ENCODE measurements around the gene TRIM75.
"Not testable (repeated sequence)": the region's sequence is repeated elsewhere in the genome, so short reads cannot be mapped to it uniquely, and the experiment has no call there.

TRIM75 gene

DNA sequence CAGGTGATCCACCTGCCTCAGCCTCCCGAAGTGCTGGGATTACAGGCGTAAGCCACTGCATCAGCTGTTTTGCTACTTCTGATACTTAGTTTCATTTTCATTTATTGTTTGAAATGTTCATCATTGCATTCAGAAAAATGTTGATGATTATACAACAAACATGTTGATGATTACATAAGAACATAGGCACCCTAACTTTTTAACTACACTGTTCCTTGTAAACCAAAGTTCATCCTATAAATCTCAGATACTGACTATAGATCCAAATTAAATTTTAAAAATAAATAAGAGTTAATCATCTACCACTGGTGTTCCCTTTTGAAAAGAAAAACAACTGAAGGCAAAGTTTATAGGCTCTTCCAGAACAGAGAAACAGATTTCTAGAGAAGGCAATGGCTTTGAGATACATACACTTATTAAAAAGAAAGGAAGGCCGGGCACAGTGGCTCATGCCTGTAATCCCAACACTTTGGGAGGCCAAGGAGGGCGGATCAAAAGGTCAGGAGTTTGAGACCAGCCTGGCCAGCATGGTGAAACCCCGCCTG is 23.4 kb downstream of the TRIM75 start:
- no peaks in the 10 kb centered on the region for H3K27me3 ChIP-seq (ENCODE audit: low read depth, low read length)
- H2AFZ ChIP-seq (ENCODE audit: low read depth, low read length), result no peak overlapping the region
- peaks cover 19% of the 10 kb centered on the region for H3K36me3 ChIP-seq (replicated peaks; ENCODE audit: low read depth, low read length)
- peaks cover 10% of the 10 kb centered on the region for H3K4me1 ChIP-seq (ENCODE audit: low read length)
- no peak overlapping the region for H3K4me2 ChIP-seq (ENCODE audit: low read length)
- H3K4me3 ChIP-seq (ENCODE audit: low read length), result no peak overlapping the region
- no peaks in the 10 kb centered on the region for H4K20me1 ChIP-seq (ENCODE audit: insufficient read depth, low read length)
- H3K27ac ChIP-seq (ENCODE audit: low read length), result no peak overlapping the region
- no peaks in the 10 kb centered on the region for H3K79me2 ChIP-seq (ENCODE audit: low read length)
- TF ChIP-seq, protein P1, sequence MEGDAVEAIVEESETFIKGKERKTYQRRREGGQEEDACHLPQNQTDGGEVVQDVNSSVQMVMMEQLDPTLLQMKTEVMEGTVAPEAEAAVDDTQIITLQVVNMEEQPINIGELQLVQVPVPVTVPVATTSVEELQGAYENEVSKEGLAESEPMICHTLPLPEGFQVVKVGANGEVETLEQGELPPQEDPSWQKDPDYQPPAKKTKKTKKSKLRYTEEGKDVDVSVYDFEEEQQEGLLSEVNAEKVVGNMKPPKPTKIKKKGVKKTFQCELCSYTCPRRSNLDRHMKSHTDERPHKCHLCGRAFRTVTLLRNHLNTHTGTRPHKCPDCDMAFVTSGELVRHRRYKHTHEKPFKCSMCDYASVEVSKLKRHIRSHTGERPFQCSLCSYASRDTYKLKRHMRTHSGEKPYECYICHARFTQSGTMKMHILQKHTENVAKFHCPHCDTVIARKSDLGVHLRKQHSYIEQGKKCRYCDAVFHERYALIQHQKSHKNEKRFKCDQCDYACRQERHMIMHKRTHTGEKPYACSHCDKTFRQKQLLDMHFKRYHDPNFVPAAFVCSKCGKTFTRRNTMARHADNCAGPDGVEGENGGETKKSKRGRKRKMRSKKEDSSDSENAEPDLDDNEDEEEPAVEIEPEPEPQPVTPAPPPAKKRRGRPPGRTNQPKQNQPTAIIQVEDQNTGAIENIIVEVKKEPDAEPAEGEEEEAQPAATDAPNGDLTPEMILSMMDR (IDR thresholded peaks at IDR 0.05; ENCODE audit: low read depth, low read length), result no peak
- TF ChIP-seq EZH2phosphoT487 (IDR thresholded peaks at IDR 0.05; ENCODE audit: low read depth), result no peak
- H3K9me3 ChIP-seq (ENCODE audit: insufficient read depth, low read length), result no peaks in the 10 kb centered on the region
- H3K9ac ChIP-seq (ENCODE audit: low read length), result no peak overlapping the region

- Histone ChIP-seq H3K4me3 (ENCODE audit: low read length) (no peak overlapping the region), H3K36me3 (replicated peaks; ENCODE audit: low read depth, low read length) (peaks cover 17% of the 10 kb centered on the region), H3K9me3 (ENCODE audit: insufficient read depth, low read length) (no peaks in the 10 kb centered on the region), H3K27ac (ENCODE audit: low read length) (no peak overlapping the region), H3K79me2 (ENCODE audit: low read length) (no peaks in the 10 kb centered on the region), H3K27me3 (ENCODE audit: low read depth, low read length) (no peaks in the 10 kb centered on the region), H3K9ac (ENCODE audit: low read length) (no peak overlapping the region), H3K4me1 (ENCODE audit: low read length) (peaks cover 10% of the 10 kb centered on the region), H2AFZ (ENCODE audit: low read depth, low read length) (no peak overlapping the region), H3K4me2 (ENCODE audit: low read length) (no peak overlapping the region; the same call in 1 of the 2 replicates), H4K20me1 (ENCODE audit: insufficient read depth, low read length) (no peaks in the 10 kb centered on the region)
- TF ChIP-seq EZH2phosphoT487 (IDR thresholded peaks at IDR 0.05; ENCODE audit: low read depth), result no peak
- TF ChIP-seq, protein P1 (IDR thresholded peaks at IDR 0.05; ENCODE audit: low read depth, low read length), result no peak
Observed at GRCh38 chr4:165079476-165079875, 25.8 kb downstream of the TRIM75 start.

- H3K4me1 ChIP-seq (ENCODE audit: low read length); H2AFZ ChIP-seq (ENCODE audit: low read depth, low read length); H3K9ac ChIP-seq (ENCODE audit: low read length); H3K4me2 ChIP-seq (ENCODE audit: low read length); H3K79me2 ChIP-seq (ENCODE audit: low read length); H3K4me3 ChIP-seq (ENCODE audit: low read length); H4K20me1 ChIP-seq (ENCODE audit: insufficient read depth, low read length); H3K9me3 ChIP-seq (ENCODE audit: insufficient read depth, low read length); H3K27me3 ChIP-seq (ENCODE audit: low read depth, low read length); H3K27ac ChIP-seq (ENCODE audit: low read length): not testable (repeated sequence)
- H3K36me3 ChIP-seq (replicated peaks; ENCODE audit: low read depth, low read length), result peaks cover 31% of the 10 kb centered on the region
Observed at GRCh38 chr4:165084787-165085186, 31.1 kb downstream of the TRIM75 start.

DNA sequence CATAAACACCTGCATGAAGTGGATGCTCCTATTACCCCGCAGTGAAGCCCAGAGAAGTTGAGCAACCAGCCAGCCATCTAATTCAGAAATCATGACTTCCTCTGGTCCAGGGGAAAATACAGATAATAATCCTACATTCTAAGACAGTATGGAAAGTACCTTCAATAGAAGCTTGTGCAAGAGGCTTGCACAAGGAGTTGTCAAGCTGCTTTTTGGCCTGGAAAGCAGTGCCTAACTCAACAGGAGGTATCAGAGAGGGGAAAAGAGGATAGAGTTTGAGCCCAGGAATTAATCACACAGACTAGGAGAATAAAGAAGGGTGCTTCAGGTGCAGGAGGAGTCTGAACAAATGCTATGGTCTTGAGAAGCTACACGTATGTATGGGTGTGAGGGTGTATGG is 32.3 kb downstream of the TRIM75 start:
- H3K27me3 ChIP-seq (ENCODE audit: low read depth, low read length), result no peaks in the 10 kb centered on the region
- H3K4me3 ChIP-seq (ENCODE audit: low read length), result no peak overlapping the region
- no peak overlapping the region for H2AFZ ChIP-seq (ENCODE audit: low read depth, low read length)
- H3K4me1 ChIP-seq (ENCODE audit: low read length), result no peaks in the 10 kb centered on the region
- TF ChIP-seq, protein P1 (IDR thresholded peaks at IDR 0.05; ENCODE audit: low read depth, low read length), result no peak
- no peak for TF ChIP-seq EZH2phosphoT487 (IDR thresholded peaks at IDR 0.05; ENCODE audit: low read depth)
- no peak overlapping the region for H3K27ac ChIP-seq (ENCODE audit: low read length)
- H4K20me1 ChIP-seq (ENCODE audit: insufficient read depth, low read length), result no peaks in the 10 kb centered on the region
- no peak overlapping the region for H3K9ac ChIP-seq (ENCODE audit: low read length)
- H3K4me2 ChIP-seq (ENCODE audit: low read length), result no peak overlapping the region
- no peaks in the 10 kb centered on the region for H3K9me3 ChIP-seq (ENCODE audit: insufficient read depth, low read length)
- H3K79me2 ChIP-seq (ENCODE audit: low read length), result no peaks in the 10 kb centered on the region
- H3K36me3 ChIP-seq (replicated peaks; ENCODE audit: low read depth, low read length), result peaks cover 35% of the 10 kb centered on the region

Measured in OCI-LY3 (cell line).